Activated CD4-positive, alpha-beta T cell treated with anti-CD3 and anti-CD28 coated beads, Interleukin-2, Interleukin-4, amounts not matched to agents 100 ng/mL and 50 ng/mL, durations not matched to agents 16 hours and 8 hours (primary cell): ENCODE results near the gene FLAD1.

Source experiments
- DNase-seq: peaks from one replicate; pipeline ENCODE4 v3.0.0-alpha.2; 2020; ENCODE audit warnings: low spot score

FLAD1 gene

DNA sequence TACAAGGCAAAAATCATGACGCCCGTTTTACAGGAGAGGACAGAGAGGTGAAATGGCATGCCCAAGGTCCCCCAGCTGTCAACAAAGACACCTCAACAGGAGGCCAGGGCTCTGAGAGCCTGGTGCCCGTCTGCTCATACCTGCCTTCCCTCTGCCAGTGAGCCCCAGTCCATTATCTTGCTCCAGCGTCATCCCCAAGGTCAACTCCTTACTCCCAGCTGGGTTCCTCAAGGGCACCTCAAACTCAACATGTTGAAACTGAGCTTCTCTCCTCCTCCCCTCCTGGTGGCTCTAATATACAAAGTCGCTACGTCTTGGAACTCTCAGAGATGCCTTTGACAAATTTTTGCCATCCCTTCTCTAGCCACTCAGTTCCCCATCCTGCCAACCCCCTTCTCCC, 30.5 kb upstream of the FLAD1 start:
- no peak for DNase-seq

DNA sequence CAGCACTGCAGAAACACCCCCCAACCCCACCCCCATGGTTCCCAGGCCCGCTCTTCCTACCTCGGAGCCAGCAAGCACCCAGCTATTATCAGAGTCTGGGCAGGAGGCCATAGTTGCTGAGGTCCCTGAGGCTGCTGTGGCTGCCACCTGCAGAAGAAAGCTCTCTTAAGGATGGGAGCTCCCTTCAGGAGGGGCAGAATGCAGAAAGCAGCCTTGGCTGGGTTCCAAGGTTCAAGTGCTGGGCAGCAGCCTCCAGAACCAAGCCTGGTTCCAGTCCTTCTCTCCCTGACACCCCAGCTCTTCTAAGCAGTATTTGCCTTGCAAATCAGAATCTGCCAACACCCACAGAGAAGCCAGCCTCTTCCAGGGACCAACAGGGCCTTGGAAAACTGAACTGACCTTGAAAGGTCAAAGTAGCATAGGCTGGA, 29.5 kb upstream of the FLAD1 start:
- no peak for DNase-seq

GRCh38 chr1:154954541-154954940, 28.6 kb upstream of the FLAD1 start:
- DNase-seq, result no peak

DNA sequence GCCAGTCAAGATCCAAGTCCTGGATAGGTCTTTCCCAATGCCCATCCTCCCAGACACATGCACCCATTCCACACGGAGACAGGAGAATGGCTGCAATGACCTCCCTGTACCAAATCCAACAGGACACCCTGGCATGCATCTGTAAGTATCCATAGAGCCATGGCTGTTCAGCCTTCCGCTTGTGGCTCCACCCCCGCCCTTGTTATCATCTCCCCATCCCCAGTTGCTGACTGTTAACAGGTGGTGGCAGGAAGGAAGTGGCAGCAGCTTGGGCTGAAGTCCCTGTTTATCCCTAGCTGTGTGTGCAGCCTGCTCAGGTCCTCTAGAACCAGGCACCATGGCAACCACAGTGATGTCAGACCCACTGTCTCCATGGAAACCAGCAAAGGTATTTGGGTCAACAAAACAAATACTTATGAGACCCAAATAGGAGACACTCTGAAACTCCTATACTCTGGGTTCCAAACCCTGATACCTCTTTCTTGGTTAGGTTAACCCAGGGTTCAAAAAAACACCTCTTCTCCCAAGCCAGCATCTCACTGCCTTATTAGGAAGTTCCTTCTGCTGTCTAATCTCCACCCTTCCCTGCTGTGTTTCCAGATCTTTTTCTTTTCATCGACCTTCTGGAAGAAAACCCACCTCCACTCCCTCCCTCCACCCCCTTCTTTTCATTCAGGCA, 28.0 kb upstream of the FLAD1 start:
- peak; percentile 92 for DNase-seq

DNA sequence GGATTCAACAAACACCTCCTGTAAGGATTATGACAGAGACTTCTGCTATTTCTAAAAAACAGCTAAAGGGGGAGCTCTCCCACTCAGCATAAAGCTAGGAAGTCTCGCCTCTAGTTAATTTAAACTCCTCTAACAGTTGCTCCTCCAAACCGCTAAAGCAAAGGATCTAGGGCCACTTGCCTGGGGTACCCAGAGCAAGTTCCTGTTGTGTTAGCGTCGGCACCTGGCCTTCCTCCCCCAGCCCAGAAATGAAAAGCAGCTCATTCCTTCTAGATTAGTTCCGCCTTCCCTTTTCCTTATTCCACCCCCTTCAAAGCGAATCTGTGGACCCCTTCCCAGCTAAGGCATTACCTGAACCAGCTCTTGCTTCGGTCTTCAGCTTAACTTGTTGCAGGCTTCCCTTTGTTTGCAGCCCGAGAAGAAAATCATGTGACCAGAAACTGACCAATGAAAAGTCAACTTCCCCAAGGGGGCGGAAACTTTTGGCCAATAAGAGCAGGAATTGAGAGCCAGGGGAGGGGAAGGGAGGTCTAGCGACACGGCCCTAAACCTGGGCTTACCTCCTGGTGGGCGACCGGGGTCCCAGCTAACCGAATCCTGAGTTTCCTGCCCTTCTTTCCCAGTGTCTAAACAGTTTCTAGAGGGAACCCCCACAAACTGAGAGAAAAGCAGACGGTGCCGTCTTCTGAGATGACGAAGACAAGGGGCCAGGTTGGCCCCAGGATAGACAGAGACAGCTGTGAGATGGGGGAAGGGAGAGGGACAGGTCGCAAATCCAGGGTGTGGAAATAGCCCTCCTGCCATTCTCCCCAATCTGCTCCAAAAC, 27.2 kb upstream of the FLAD1 start, which contains the start of gene PBXIP1:
Gene PBXIP1 (minus strand): TSS at position 382 of the 826 bp plus-strand sequence. CDS start 2,378 bp downstream, outside the sequence.
- DNase-seq, result peak; percentile 91

GRCh38 chr1:154956544-154956941, 26.6 kb upstream of the FLAD1 start:
- DNase-seq, result no peak

- DNase-seq, result no peak
These were observed 26.0 kb upstream of the FLAD1 start for GRCh38 chr1:154957091-154957657.

DNA sequence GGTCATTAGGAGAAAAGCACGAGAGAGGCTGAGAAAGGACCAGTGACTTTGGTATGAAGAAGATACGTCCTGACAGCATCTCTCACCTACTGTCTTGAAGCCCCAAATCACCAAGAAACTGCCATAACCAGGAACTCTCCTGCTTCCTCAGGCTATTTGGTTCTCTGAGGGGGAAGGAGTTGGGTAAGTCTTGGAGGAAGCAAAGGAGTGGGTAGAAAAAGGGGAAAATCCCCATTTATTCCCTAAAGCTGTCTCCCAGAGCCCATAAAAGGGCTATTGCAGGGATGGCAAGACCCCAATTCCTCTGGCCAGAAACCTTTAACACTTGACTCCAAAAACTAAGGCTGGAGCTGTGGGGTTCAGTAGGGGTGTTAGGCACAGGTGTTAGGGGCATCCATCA, 25.1 kb upstream of the FLAD1 start:
- no peak for DNase-seq

DNA sequence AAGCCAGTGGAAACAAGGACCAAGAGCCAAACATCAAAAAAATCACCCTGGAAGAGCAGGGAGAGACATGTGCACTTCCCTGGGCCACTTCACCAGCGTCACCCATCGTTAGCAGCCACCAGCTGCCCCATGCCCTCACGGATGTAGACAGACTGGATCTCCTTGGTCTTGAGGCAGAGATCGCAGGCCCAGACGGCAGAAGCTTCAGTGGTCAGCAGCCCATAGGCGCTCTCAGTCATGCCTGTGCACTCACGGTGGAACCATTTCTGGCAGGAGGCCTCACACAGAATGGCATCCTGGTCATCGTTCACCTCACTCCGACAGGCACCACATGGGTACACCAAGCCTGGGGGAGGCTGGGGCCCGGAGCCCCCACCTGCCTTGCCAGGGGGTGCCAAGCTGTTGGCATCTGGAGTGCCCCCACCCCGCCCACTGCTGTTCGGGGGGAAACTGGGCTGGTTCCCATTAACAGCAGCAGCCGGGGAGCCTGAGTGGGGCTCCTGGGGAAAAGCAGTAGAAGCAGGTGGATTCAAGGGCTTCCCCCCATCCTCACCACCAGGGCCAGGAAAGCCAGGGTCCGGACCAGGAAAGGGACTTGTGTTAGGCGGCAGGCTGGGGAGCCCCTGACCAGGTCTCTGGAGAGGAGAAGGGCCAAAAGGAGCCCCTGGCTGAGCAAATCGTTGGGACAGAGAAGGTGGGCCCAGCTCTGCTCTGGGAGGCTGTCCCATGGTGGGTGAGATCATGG, 24.3 kb upstream of the FLAD1 start:
- DNase-seq, result no peak

DNA sequence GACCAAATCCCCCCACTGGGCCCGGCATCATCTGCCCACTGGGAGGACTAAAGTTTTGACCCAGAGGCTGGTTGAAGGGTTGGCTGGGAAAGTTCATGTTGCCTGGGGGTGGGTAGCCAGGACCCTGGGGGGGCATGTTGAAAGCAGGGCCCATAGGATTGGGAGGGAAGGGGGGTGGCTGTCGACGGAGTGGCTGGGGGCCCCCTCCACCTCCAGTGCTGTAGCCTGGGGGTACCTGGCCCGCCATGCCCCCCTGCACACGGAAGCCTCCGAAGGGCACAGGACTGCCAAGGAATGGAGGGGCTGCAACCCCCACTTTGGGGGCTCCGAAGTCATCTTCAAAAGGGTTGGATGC, 23.7 kb upstream of the FLAD1 start:
- DNase-seq, result no peak

DNA sequence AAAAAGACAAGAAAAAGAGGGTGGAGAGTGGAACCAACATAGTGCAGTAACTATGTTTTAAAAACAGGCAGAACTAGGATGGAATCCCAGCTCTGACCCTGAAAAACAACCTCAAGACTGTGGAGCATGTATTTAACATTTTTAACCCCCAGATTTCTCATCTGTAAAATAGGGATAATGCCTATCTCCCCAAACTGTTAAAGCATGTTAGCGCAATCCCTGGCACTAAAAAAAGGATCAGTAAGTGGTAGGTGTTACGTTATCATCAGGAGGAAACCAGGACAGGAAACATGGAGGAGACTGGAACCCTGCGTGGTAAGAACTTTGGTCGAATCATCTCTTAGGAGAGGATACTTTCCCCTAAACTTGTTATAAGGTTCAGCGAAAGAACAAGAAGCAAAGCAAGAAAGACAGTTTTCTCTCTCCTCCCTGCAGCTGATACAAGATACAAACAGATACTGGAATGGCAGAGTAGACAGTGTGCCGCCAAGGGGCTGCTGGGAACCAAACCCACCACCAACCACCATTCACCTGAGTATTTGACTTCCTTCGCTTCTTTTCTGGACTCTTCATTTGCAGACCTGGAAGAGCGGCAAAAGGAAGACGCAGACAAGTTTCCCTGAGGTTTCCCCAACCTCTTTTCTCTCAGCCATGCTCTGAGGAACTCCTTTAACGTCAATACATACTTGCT, 22.6 kb upstream of the FLAD1 start:
- DNase-seq, result no peak

GRCh38 chr1:154961207-154962155, 21.7 kb upstream of the FLAD1 start, which contains the start of gene PYGO2:
Gene PYGO2 (minus strand): TSS chr1:154961782. CDS start chr1:154961576, 206 bp downstream.
- peak; percentile 83 for DNase-seq

DNA sequence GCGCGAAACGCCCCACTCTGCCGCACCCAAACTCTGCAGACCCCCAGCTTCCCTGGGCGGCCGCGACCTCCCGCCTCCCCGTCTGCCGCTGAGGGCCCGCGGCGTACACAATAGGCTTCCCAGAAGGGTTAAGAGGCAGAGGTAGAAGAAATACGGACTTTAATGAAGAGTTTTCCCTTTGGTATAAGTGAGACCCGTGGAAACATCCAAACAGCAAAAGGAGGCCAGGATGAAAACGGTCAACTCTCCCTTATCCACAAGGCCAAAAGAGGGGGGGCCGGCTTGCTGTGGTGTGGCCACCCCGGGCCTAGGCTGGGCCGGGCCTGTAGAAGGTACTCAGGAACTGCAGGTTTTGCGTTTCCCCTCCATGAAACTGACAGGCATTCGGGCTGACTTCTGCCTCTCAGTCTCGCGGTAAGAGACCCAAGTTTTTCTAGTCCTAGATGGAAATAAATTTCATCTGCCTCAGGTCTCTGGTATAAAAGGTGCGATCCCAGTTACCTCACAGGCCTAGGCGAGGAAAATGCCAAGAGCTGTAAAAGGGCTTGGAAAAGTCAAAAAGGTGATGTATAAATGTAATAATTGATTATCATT, 20.9 kb upstream of the FLAD1 start:
- no peak for DNase-seq

- DNase-seq, result no peak
These were observed 20.3 kb upstream of the FLAD1 start for GRCh38 chr1:154962795-154963330.

DNA sequence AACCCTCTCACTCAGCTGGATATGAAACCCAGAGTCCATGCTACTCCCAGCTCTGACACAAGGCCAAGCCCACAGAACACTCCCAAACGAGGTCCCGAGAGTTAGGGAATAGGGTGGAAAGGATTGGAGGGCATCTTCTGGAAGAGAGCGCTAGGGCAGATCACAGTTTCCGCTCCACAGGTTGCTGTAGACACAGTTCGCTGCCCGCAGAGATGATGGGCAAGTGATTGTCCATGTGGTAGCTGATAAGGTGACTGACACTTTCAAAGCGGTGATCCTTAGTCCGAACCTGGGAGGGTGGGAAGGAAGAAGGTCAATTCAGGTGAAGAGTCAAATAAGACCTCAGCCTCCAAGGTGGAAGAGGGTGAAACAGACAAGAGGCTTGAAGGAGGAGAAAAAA, 19.5 kb upstream of the FLAD1 start:
- DNase-seq, result no peak

DNA sequence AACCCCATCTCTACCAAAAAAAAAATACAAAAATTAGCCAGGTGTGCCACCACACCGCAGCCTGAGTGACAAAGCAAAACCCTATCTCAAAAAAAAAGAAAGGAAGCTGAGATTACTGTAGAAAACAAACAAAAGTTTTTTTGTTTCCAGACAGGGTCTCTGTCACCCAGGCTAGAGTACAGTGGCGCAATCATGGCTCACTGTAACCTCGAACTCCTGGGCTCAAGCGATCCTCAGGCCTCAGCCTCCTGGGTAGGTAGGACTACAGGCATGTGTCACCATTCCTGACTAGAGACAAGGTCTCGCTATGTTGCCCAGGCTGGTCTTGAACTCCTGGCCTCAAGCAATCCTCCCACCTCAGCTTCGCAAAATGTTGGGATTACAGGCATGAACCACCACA, 18.8 kb upstream of the FLAD1 start:
- no peak for DNase-seq

GRCh38 chr1:154966111-154966510, 17.0 kb upstream of the FLAD1 start:
- DNase-seq, result no peak

- DNase-seq, result no peak
These were observed 15.7 kb upstream of the FLAD1 start for GRCh38 chr1:154967331-154967950.

- DNase-seq, result no peak
These were observed 14.4 kb upstream of the FLAD1 start for GRCh38 chr1:154968731-154969130.
